HL-60/S4 treated with phorbol 12-myristate 13-acetate at 8.2 ng/mL for 4 days and 3 days (cell line): Measurements from ENCODE around the gene TTC16.

Experiments used
- in situ Hi-C: fragments of 300-500 bp; cut with MboI; formaldehyde crosslinking; loops from 2 replicates; pipeline ENCODE4 v1.15.0; 2022; ENCODE audit warnings: low sequenced_read_pairs

Gene TTC16

GRCh38 chr9:127715470-127716337 is at the start of gene TTC16, which contains the start of gene PTRH1:
TSS of gene TTC16 (plus strand) at chr9:127716079. CDS start at chr9:127716146, 67 bp downstream.
TSS of gene PTRH1 (minus strand) at chr9:127715663. CDS start at chr9:127715639, 24 bp downstream.
- in situ Hi-C loops, result no loop called here

- in situ Hi-C loops, result no loop called here
Observed at GRCh38 chr9:127667127-127667844, 48.6 kb upstream of the TTC16 start.

GRCh38 chr9:127667906-127668305 is 48.0 kb upstream of the TTC16 start:
- in situ Hi-C loops, result no loop called here

GRCh38 chr9:127673234-127673633 is 42.6 kb upstream of the TTC16 start:
- in situ Hi-C loops, result no loop called here

DNA sequence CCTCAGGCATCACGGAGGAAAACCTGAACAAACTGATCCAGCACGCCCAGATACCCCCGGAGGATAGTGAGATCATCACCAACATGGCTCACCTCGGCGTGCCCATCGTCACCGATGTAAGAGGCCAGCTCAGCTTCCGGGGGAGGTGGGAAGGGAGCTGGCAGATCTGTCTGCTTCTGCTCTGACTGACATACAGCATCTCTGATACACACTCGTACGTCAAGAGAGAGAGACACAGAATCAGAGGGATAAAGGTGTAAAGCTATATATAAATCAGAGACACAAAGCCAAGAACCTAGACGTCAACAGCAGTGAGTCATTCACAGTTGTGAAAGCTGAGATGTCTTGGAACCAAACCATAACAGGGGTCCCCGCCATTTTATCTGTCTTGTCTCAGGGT is 39.2 kb upstream of the TTC16 start:
- in situ Hi-C loops, result no loop called here

DNA sequence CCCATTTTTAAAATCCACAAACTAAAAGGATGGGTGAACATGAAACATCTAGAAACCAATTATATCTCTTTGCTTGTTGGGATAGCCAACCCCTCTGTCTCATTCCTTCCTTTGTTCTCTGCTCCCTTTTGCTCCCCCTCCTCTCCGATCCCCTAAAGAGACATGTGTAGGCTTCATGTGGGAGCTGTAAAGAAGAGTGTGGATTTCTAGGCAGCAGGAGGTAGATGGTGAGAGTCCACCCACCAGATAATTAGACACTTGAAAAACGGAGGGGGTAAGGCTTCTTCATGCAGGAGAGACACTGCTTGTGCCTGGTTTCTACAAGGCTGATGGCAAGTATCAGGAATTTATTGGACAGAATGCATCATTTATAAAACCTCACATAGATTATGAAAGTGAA is 36.4 kb upstream of the TTC16 start:
- in situ Hi-C loops, result no loop called here

- in situ Hi-C loops, result no loop called here
Observed at GRCh38 chr9:127680226-127680625, 35.7 kb upstream of the TTC16 start.

- in situ Hi-C loops, result no loop called here
Observed at GRCh38 chr9:127680846-127681245, 35.0 kb upstream of the TTC16 start.

- in situ Hi-C loops, result no loop called here
Observed at GRCh38 chr9:127682351-127683136, 33.3 kb upstream of the TTC16 start.

DNA sequence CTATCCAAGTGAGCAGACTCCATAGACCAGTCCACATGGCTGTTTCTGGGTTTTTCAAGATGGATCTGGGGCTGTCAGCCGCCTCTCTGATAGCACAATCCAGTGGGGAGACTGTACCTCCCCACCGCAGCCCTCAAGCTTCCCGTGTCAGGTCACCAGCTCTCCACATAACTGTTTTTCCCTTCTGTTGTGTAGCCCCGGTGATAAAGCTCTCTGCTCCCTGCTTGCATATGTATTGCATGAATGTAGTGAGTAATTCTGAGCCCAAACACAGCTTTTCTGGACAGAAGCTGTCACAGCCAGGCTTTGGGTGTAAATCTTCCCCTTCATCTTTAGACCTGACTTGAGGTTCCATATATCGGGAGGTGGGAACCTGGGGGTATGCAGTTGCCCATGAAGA is 32.2 kb upstream of the TTC16 start:
- in situ Hi-C loops, result no loop called here

GRCh38 chr9:127684576-127684975 is 31.3 kb upstream of the TTC16 start:
- in situ Hi-C loops, result no loop called here

DNA sequence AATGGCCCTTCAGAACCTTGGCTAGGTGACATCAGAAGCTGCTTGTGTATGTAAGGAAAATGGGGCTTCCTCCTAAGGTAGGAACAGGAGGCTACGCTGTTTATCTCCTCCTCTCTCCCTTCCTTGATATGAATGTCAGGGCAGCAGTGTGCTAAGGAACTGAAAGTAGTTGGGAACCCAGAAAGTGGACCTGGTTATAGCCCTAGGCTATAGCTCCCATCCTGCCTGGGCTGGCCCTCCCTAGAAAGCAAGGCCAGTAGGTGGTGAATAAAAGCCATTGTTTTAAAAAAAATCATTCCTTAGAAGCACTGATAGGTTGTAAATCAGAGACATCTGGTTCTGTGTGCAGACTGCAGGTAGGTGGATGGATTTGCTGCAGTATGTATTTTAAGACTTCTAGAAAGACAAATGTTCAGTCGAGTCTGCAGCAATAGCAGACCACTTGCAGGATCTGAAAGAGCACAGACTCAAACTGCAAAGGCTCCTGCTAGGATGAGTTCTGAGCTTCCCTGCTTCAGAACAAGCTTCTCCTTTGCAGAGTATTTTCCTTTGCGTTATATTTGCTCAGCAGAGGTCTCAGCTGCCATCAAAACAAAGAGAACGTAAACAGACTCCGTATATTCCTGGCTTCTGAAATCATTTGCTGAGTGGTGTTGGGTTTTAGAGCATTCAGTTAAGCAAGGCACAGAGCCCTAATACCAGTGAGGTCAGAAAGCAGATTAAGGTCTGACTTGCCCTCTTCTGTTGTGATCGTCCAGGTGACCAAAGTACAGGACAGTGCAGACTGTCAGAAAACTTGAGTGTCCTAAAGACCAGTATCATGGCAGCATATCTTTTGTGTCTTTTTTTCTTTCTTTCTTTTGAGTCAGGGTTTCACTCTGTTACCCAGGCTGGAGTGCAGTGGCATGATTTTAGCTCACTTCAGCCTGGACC is 29.2 kb upstream of the TTC16 start:
- in situ Hi-C loops, result no loop called here

DNA sequence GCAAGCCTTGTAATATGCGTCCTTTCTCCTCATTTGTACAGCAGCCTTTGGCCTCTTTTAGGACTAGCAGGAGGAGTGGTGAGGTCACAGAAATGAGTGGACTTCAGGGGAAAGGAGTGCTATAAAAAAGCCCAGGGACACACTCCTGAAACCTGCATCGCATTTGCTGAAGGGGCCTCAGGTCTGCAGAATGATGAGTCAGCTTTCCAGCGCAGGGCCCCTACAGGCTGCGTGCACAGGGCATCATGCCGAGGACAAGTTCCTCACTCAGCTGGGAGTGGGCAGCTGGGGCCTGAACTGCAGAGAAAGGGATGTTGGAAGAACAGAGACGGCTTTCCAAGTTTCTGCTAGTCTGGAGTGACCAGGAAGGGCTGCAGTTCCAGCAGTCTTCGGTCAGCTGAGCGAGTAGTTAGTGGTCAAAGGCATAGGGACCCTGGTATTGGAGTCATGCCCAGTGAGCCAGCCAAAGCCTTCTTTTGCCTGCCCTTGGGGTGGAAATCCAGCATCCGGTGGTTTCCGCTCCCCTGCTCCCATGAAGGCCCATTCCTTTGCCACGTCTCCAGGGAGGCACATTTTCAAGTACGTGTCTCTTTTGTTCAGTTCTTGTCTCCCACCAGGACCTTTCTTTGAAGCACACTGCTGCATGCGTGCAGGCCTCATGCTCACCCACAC is 26.4 kb upstream of the TTC16 start:
- in situ Hi-C loops, result no loop called here

DNA sequence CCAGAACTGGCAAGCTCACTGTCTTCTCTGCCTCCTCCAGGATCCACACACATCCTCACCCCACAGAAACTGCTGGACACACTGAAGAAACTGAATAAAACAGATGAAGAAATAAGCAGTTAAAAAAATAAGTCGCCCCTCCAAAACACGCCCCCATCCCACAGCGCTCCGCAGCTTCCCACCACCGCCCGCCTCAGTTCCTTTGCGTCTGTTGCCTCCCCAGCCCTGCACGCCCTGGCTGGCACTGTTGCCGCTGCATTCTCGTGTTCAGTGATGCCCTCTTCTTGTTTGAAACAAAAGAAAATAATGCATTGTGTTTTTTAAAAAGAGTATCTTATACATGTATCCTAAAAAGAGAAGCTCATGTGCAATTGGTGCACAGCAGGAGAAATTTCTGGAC is 25.1 kb upstream of the TTC16 start:
- in situ Hi-C loops, result no loop called here

- in situ Hi-C loops, result no loop called here
Observed at GRCh38 chr9:127692071-127692470, 23.8 kb upstream of the TTC16 start.

- in situ Hi-C loops, result no loop called here
Observed at GRCh38 chr9:127693143-127693542, 22.7 kb upstream of the TTC16 start.

DNA sequence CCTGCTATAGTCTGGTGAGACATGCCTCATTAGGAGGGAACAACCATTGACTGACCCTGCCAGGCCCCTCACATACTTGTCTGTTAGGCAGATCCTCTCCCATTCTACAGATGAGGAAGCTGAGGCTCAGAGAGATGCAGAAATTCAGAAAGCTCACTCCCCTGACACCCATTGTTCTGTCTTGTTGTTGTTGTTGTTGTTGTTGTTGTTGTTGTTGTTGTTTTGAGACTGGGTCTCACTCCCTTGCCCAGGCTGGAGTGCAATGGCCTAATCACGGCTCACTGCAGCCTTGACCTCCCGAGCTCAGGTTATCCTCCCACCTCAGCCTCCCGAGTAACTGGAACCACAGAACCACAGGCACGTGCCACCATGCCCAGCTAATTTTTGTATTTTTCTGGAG is 22.2 kb upstream of the TTC16 start:
- in situ Hi-C loops, result no loop called here

DNA sequence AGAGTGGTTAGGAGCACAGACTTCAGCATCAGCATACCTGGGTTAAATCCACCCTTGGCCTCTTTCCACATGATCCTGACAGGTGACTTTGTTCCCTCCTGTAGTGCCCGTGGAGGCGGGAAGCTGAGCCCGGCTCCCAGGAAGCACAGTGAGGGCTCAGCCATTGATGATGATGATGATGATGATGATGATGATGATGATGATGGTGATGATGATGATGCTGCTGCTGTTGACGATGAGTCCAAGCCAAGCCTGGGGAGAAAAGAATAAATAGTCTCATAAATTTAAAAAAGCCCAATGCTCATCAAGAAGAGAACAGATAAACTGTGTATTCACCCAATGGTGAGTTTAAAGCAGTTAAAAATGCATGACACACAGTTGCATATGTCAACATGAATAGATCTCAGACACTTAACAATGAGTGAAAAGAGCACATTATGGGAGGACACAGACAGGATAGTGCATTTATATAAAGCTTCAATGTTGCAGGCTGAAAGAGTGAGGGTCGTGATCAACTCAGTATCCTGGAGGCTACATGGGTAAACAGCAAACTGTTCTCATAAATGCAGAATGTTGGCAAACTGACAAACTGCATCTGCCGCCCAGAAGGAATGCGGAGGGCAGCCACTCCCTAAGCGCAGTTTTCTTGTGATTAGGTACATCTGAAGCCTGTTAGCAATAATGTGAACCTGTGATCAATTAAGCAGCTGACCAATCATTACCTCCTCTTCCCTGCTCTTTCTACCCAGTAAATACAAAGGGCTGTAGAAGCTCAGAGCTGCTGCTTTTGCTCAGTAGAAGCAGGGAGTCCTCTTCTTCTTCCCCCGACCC is 20.8 kb upstream of the TTC16 start:
- in situ Hi-C loops, result no loop called here

- in situ Hi-C loops, result no loop called here
Observed at GRCh38 chr9:127697575-127697974, 18.3 kb upstream of the TTC16 start.
